CD4-positive, CD25-positive, alpha-beta regulatory T cell (primary cell): ENCODE results near the gene WASF2. TPM values are rescaled to one million over a fixed set of nuclear protein-coding genes. Genes with fewer than 3 reads are reported as not detected.
"Not testable (repeated sequence)": the region's sequence is repeated elsewhere in the genome, so short reads cannot be mapped to it uniquely, and the experiment has no call there.

Experiments
- ATAC-seq, 2 donors: fragments of 150-1000 bp; cut with Tn5 transposase; one replicate each; pipeline ENCODE4 v1.10.0; 2021; ENCODE audit warnings: low read depth in 2 of 2, moderate number of reproducible peaks in 2 of 2, moderate library complexity in 1 of 2
- DNase-seq, 3 donors: peaks; one replicate each; pipeline versions ENCODE4 v3.0.0 to v3.0.0-alpha.2; 2012 to 2022; ENCODE audit warnings: mixed read lengths in 1 of 3
- H3K27ac ChIP-seq: one replicate; pipeline ENCODE4 v1.7.0; 2013; ENCODE audit warnings: mild to moderate bottlenecking, low read length; ENCODE audit not compliant: insufficient read depth, poor library complexity, severe bottlenecking
- H3K27me3 ChIP-seq: one replicate; pipeline ENCODE4 v1.7.0; 2013; ENCODE audit warnings: low read length; ENCODE audit not compliant: control insufficient read depth, insufficient read depth
- H3K36me3 ChIP-seq: one replicate; pipeline ENCODE4 v1.7.0; 2013; ENCODE audit warnings: mild to moderate bottlenecking, low read length, moderate library complexity; ENCODE audit not compliant: control insufficient read depth, insufficient read depth
- H3K4me1 ChIP-seq: 2 replicates; pipeline ENCODE4 v1.7.0; 2013; ENCODE audit warnings: mild to moderate bottlenecking, low read length; ENCODE audit not compliant: insufficient read depth, control insufficient read depth, poor library complexity, severe bottlenecking
- H3K4me3 ChIP-seq: one replicate; pipeline ENCODE4 v1.7.0; 2013; ENCODE audit warnings: low read depth, mild to moderate bottlenecking, low read length, moderate library complexity
- H3K9me3 ChIP-seq, 2 experiments: 1 replicate in 1 of 2; 2 replicates in 1 of 2; pipeline ENCODE4 v1.7.0; 2013; ENCODE audit warnings: low read length in 2 of 2, mild to moderate bottlenecking in 1 of 2, moderate library complexity in 1 of 2; ENCODE audit not compliant: control insufficient read depth in 2 of 2
- H3K27ac Mint-ChIP-seq, 3 donors: one replicate each; pipeline ENCODE4 v1.8.0; 2020 to 2022; ENCODE audit warnings: mild to moderate bottlenecking in 3 of 3, mixed read lengths in 3 of 3, moderate library complexity in 2 of 3
- H3K27me3 Mint-ChIP-seq: one replicate; pipeline ENCODE4 v1.8.0; 2022; ENCODE audit warnings: mild to moderate bottlenecking, mixed read lengths
- H3K36me3 Mint-ChIP-seq: one replicate; pipeline ENCODE4 v1.8.0; 2020; ENCODE audit warnings: mixed read lengths
- H3K4me1 Mint-ChIP-seq, 4 donors: one replicate each; pipeline ENCODE4 v1.8.0; 2020 to 2022; ENCODE audit warnings: mixed read lengths in 4 of 4, mild to moderate bottlenecking in 1 of 4
- H3K4me3 Mint-ChIP-seq, 4 donors: one replicate each; pipeline ENCODE4 v1.8.0; 2020 to 2022; ENCODE audit warnings: mild to moderate bottlenecking in 4 of 4, mixed read lengths in 4 of 4, moderate library complexity in 3 of 4
- H3K9me3 Mint-ChIP-seq, 7 donors: one replicate each; pipeline ENCODE4 v1.8.0; 2020 to 2022; ENCODE audit warnings: mixed read lengths in 7 of 7, mild to moderate bottlenecking in 3 of 7, moderate library complexity in 2 of 7
- polyA plus RNA-seq, 4 donors: library from polyadenylated mRNA; unstranded; fragments of 300-500 nt; fragmentation: Illumina TruSeq; gene quantifications; one replicate each; pipeline ENCODE4 v1.2.3, GENCODE V29; 2021
- total RNA-seq: library from RNA; stranded (reverse); gene quantifications from one replicate; pipeline ENCODE4 v1.2.3, GENCODE V29; 2022

WASF2 gene
- total and polyA plus RNA-seq, 5 donors from 2014 or later: 55.3 to 175 (median 67.0) TPM

DNA sequence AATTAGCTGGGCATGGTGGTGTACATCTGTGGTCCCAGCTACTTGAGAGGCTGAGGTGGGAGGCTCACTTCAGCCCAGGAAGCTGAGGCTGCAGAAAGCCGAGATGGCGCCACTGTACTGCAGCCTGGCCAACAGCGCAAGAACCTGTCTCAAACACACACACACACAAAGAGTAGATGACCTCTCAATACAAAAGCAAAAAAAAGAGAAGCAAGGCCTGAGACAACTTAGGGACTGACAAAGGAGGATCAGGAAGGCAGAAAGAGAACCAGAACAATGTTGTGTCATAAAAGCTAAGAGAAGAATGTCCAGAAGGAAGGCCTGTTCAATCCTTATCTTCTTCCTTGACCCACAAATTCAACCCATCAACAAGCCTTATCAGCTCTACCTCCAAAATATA lies 18.5 kb downstream of the WASF2 start:
- peaks cover 70% of the 10 kb centered on the region for H3K4me1 ChIP-seq
- Mint-ChIP-seq H3K36me3 (peaks cover 21% of the 10 kb centered on the region), H3K9me3 (no peaks in the 10 kb centered on the region), H3K27me3 (no peaks in the 10 kb centered on the region), H3K27ac (peak overlapping the region; percentile 31 to 82 (median 74)), H3K4me3 (peak overlapping the region in 3 of 4 donors; percentile 24 to 78 (median 34)), H3K4me1 (peaks cover 24 to 88% (median 57%) of the 10 kb centered on the region in 4 donors)
- no peak overlapping the region for H3K4me3 ChIP-seq
- H3K36me3 ChIP-seq: peaks cover 8% of the 10 kb centered on the region
- ATAC-seq: no peak
- H3K27me3 ChIP-seq: no peaks in the 10 kb centered on the region
- no peaks in the 10 kb centered on the region for H3K9me3 ChIP-seq
- no peak overlapping the region for H3K27ac ChIP-seq
- DNase-seq: no peak

DNA sequence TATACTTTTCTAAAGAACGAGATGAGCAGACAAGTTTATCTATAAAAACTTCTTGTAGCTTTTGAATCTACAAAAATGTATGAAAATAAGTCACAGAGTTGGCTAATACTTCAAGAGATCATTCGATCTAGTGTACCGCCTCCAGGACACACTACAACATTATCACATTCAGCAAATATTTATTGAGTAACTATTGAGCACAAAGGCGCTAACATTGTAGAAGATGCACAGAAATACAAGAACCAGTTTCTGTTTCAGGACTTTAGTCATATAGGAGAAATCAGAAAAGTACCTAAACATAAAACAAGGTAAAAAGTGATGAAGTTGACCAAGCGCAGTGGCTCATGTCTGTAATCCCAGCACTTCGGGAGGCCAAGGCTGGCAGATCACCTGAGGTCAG lies 20.6 kb downstream of the WASF2 start:
- Histone ChIP-seq H3K4me3 (no peak overlapping the region), H3K27ac (no peak overlapping the region), H3K9me3 (no peaks in the 10 kb centered on the region), H3K27me3 (no peaks in the 10 kb centered on the region), H3K4me1 (peaks cover 56% of the 10 kb centered on the region), H3K36me3 (peaks cover 19% of the 10 kb centered on the region)
- peaks cover 31 to 89% (median 58%) of the 10 kb centered on the region in 4 donors for H3K4me1 Mint-ChIP-seq
- H3K4me3 Mint-ChIP-seq: peak overlapping the region in 2 of 4 donors; percentile 46 to 57
- peak overlapping the region in 2 of 3 donors; percentile 64 to 77 for H3K27ac Mint-ChIP-seq
- no peaks in the 10 kb centered on the region for H3K27me3 Mint-ChIP-seq
- DNase-seq (no peak), ATAC-seq (no peak)
- no peaks in the 10 kb centered on the region for H3K9me3 Mint-ChIP-seq
- peaks cover 23% of the 10 kb centered on the region for H3K36me3 Mint-ChIP-seq

DNA sequence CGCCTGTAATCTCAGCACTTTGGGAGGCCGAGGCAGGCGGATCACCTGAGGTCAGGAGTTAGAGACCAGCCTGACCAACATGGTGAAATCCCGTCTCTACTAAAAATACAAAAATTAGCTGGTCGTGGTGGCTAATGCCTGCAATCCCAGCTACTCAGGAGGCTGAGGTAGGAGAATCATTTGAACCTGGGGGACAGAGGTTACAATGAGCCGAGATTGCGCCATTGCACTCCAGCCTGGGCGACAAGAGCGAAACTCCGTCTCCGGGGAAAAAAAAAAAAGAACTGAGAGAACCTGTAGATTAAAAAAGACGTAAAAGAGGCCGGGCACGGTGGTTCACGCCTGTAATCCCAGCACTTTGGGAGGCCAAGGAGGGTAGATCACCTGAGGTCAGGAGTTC lies 21.6 kb downstream of the WASF2 start:
- Histone ChIP-seq H3K36me3 (peaks cover 19% of the 10 kb centered on the region), H3K4me1 (peaks cover 47% of the 10 kb centered on the region)
- H3K4me1 Mint-ChIP-seq: peaks cover 25 to 80% (median 51%) of the 10 kb centered on the region in 4 donors
- not testable (repeated sequence) for ATAC-seq, H3K27me3 Mint-ChIP-seq, H3K27ac ChIP-seq, DNase-seq, H3K4me3 ChIP-seq, H3K27me3 ChIP-seq, H3K9me3 Mint-ChIP-seq, H3K9me3 ChIP-seq
- H3K4me3 Mint-ChIP-seq: peak overlapping the region in 2 of 4 donors; percentile 5 to 41
- H3K36me3 Mint-ChIP-seq: peaks cover 23% of the 10 kb centered on the region
- H3K27ac Mint-ChIP-seq: peak overlapping the region in 2 of 3 donors; percentile 64 to 87

DNA sequence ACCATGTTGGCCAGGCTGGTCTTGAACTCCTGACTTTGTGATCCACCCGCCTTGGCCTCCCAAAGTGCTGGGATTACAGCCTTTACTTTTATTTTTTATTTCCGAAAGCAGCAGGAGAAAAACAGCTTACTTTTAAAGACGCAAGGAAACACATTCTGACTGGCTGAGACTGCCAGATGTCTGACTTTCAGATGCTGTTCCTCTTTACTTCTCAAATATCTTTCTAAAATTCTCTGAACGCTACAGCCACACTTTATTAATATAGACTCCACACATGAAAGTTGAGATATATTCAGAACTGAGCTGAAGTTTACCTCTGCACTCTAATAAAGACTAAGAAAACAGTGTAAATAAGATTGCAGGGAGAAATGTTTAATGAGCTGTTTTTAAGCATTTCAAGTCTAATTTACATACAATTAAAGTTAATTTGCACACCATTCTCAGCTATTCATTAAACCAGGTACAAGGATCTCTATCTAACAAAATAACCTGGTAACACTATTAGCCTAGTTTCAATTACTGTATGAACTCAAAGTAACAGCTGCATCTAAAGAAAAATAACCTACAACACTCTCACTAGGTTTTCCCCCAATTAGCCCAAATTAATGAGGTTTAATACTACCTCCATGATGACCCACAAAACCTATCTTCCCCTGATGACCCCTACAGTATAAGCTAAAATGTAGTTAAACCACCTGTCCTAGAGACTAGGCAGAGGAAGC lies 24.9 kb downstream of the WASF2 start:
- Histone ChIP-seq H3K4me1 (peaks cover 30% of the 10 kb centered on the region), H3K27ac (no peak overlapping the region), H3K36me3 (peaks cover 18% of the 10 kb centered on the region), H3K9me3 (no peaks in the 10 kb centered on the region), H3K4me3 (no peak overlapping the region), H3K27me3 (no peaks in the 10 kb centered on the region)
- DNase-seq: no peak
- peaks cover 16% of the 10 kb centered on the region for H3K36me3 Mint-ChIP-seq
- peak overlapping the region in 1 of 4 donors; percentile 1 for H3K4me3 Mint-ChIP-seq
- peaks cover 28 to 65% (median 48%) of the 10 kb centered on the region in 4 donors for H3K4me1 Mint-ChIP-seq
- ATAC-seq: no peak
- H3K9me3 Mint-ChIP-seq: no peaks in the 10 kb centered on the region
- H3K27ac Mint-ChIP-seq: peak overlapping the region; percentile 48 to 59 (median 57)
- H3K27me3 Mint-ChIP-seq: no peaks in the 10 kb centered on the region

DNA sequence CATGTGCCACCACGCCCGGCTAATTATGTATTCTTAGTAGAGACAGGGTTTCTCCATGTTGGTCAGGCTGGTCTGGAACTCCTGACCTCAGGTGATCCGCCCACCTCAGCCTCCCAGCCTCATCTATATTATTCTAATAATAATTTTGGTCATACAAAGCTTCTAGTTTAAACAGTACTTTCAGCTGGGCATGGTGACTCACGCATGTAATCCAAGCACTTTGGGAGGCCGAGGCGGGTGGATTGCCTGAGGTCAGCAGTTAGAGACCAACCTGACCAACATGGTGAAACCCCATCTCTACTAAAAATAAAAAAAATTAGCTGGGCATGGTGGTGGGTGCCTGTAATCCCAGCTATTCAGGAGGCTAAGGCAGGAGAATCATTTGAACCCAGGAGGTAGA lies 26.1 kb downstream of the WASF2 start:
- not testable (repeated sequence) for H3K9me3 Mint-ChIP-seq, H3K36me3 Mint-ChIP-seq
- peak overlapping the region in 2 of 3 donors; percentile 59 to 62 for H3K27ac Mint-ChIP-seq

DNA sequence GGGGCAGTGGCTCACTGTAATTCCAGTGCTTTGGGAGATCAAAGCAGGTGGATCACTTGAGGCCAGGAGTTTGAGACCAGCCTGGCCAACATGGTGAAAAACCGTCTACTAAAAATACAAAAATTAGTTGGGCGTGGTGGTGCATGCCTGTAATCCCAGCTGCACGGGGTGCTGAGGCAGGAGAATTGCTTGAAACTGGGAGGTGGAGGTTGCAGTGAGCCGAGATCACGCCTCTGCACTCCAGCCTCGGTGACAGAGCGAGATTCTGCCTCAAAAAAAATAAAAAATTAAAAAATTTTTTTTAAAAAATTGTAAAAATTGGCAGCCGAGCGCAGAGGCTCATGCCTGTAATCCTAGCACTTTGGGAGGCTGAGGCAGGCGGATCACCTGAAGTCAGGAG lies 31.4 kb downstream of the WASF2 start:
- not testable (repeated sequence) for H3K36me3 Mint-ChIP-seq, H3K27ac Mint-ChIP-seq, H3K36me3 ChIP-seq, H3K9me3 ChIP-seq, DNase-seq, H3K27me3 Mint-ChIP-seq, H3K27ac ChIP-seq, H3K27me3 ChIP-seq, H3K4me3 Mint-ChIP-seq, ATAC-seq, H3K4me3 ChIP-seq, H3K9me3 Mint-ChIP-seq
- H3K4me1 ChIP-seq: peaks cover 32% of the 10 kb centered on the region
- peaks cover 12 to 62% (median 39%) of the 10 kb centered on the region in 4 donors for H3K4me1 Mint-ChIP-seq

More for the DNA sequence above, 26.1 kb downstream of the WASF2 start:
- Histone ChIP-seq H3K36me3 (peaks cover 13% of the 10 kb centered on the region), H3K4me1 (peaks cover 21% of the 10 kb centered on the region)
- H3K27me3 ChIP-seq, DNase-seq, H3K27ac ChIP-seq, ATAC-seq, H3K27me3 Mint-ChIP-seq, H3K4me3 ChIP-seq, H3K9me3 ChIP-seq, H3K4me3 Mint-ChIP-seq: not testable (repeated sequence)
- H3K4me1 Mint-ChIP-seq: peaks cover 25 to 60% (median 42%) of the 10 kb centered on the region in 4 donors

DNA sequence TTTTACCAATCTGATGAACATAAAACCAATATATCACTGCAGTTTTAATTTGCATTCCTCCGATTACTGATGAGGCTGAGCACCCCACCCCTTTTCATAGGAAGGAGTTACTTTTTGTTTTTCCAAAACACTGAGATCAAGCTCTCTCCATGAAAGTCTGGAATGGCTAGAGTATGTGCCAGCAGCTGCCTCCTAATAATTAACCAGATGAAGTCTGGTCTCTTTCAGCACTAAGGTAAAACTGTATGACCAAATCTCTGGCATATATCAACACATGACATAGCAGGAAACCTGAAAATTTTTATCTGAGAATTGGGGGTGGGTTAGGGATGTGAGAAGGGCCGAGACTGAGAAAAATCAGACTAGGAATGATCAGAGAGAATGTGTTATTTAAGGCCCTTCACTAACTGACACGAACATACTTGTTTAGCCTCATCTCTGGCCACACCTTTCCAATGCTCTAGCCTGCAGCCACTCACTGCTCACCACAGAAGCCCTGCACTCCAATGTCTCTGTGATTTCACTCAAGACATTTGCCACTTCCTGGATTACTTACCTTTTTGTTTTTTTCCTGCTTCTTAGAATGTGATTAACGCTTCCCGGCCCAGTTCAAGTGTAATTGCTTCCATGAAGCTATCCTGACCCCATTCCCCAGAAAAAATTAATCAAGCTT lies 34.7 kb downstream of the WASF2 start:
- Mint-ChIP-seq H3K36me3 (no peaks in the 10 kb centered on the region), H3K9me3 (no peaks in the 10 kb centered on the region), H3K27ac (peak overlapping the region; percentile 72 to 94 (median 77)), H3K4me3 (peak overlapping the region; percentile 3 to 65 (median 34)), H3K27me3 (no peaks in the 10 kb centered on the region), H3K4me1 (peaks cover 20 to 62% (median 44%) of the 10 kb centered on the region in 4 donors)
- H3K27ac ChIP-seq: peak overlapping the region; percentile 56
- H3K4me3 ChIP-seq: peak overlapping the region; percentile 66
- DNase-seq: peak; percentile 12 to 71 (median 30)
- ATAC-seq: peak; percentile 46 to 78
- peaks cover 43% of the 10 kb centered on the region for H3K4me1 ChIP-seq
- H3K9me3 ChIP-seq: no peaks in the 10 kb centered on the region
- no peaks in the 10 kb centered on the region for H3K36me3 ChIP-seq
- H3K27me3 ChIP-seq: no peaks in the 10 kb centered on the region
